GM12878 (cell line): Measurements from ENCODE around the gene GPR18. TPM values are rescaled to one million over a fixed set of nuclear protein-coding genes. Genes with fewer than 3 reads are reported as not detected.

Source experiments
- ATAC-seq: fragments of 200-7000 bp; cut with Tn5 transposase; 3 replicates; pipeline ENCODE4 v1.9.1; 2020; ENCODE audit warnings: mild to moderate bottlenecking, moderate library complexity
- BruUV-seq: library from RNA; stranded (reverse); fragments of 400-500 nt; replicated peaks from 2 replicates; lab custom pipeline; 2021; lab: Mats Ljungman, UMichigan
- CTCF ChIA-PET: fragments of 300-600 bp; sonication (Branson Sonifier 250); formaldehyde crosslinking; extraction: SDS; loops from one replicate; lab custom pipeline; 2021; ENCODE audit warnings: inconsistent platforms; lab: Yijun Ruan, JAX
- POLR2A ChIA-PET: fragments of 350-600 bp; formaldehyde crosslinking; extraction: SDS; loops from one replicate; lab custom pipeline; 2021; ENCODE audit warnings: inconsistent platforms; lab: Charles Lee
- RAD21 ChIA-PET: fragments of 300-600 bp; sonication (Branson Sonifier 250); formaldehyde crosslinking; loops from one replicate; lab custom pipeline; 2023; ENCODE audit warnings: antibody characterized with exemption; ENCODE audit not compliant: unreplicated experiment; lab: Charles Lee
- SMC1A ChIA-PET: fragments of 300-600 bp; sonication (Branson Sonifier 250); formaldehyde crosslinking; loops from one replicate; lab custom pipeline; 2023; ENCODE audit not compliant: unreplicated experiment, uncharacterized antibody; lab: Charles Lee
- DNase-seq: peaks from one replicate; pipeline ENCODE4 v3.0.0-alpha.2; 2011; ENCODE audit warnings: low read depth, low spot score
- FAIRE-seq: peaks from 3 replicates; lab custom pipeline; 2011; peaks lifted over from hg19 to GRCh38; lab: Jason Lieb, UNC
- H2AFZ ChIP-seq: 2 replicates; pipeline ENCODE4 v1.6.0; 2011; ENCODE audit warnings: low read depth, low read length, control low read depth; ENCODE audit not compliant: control insufficient read depth
- H3K27ac ChIP-seq: 2 replicates; pipeline ENCODE4 v1.5.1; 2011; ENCODE audit warnings: control low read depth; ENCODE audit not compliant: control insufficient read depth, insufficient read depth
- H3K27me3 ChIP-seq, 2 experiments: replicated peaks in 1 of 2; 2 replicates each; pipeline versions ENCODE4 v1.6.0 to v1.6.1; 2011; ENCODE audit warnings: low read length in 1 of 2; ENCODE audit not compliant: control insufficient read depth in 2 of 2, insufficient read depth in 2 of 2
- H3K36me3 ChIP-seq, 2 experiments: 2 replicates each; pipeline ENCODE4 v1.5.1; 2011; ENCODE audit warnings: low read length in 1 of 2; ENCODE audit not compliant: control insufficient read depth in 2 of 2, insufficient read depth in 2 of 2
- H3K4me1 ChIP-seq: 2 replicates; pipeline ENCODE4 v1.6.1; 2011; ENCODE audit warnings: mild to moderate bottlenecking, low read length, moderate library complexity, mixed read lengths; ENCODE audit not compliant: control insufficient read depth, insufficient read depth
- H3K4me2 ChIP-seq: 2 replicates; pipeline ENCODE4 v1.6.0; 2011; ENCODE audit warnings: control low read depth; ENCODE audit not compliant: control insufficient read depth, insufficient read depth
- H3K4me3 ChIP-seq: fragments of 200-600 bp; sonication (generic); 2 replicates; pipeline ENCODE4 v1.5.1; 2016
- H3K79me2 ChIP-seq: 2 replicates; pipeline ENCODE4 v1.6.0; 2011; ENCODE audit warnings: low read length; ENCODE audit not compliant: control insufficient read depth, insufficient read depth
- H3K9ac ChIP-seq: 2 replicates; pipeline ENCODE4 v1.8.0; 2011; ENCODE audit warnings: low read length, control low read depth, mixed read lengths; ENCODE audit not compliant: control insufficient read depth, insufficient read depth
- H3K9me3 ChIP-seq: replicated peaks from 3 replicates; pipeline ENCODE4 v1.5.1; 2011; ENCODE audit warnings: mild to moderate bottlenecking, low read length; ENCODE audit not compliant: control insufficient read depth, insufficient read depth
- H4K20me1 ChIP-seq: 2 replicates; pipeline ENCODE4 v1.6.0; 2011; ENCODE audit not compliant: control insufficient read depth, insufficient read depth
- BHLHE40 ChIP-seq, 2 experiments: fragments of 450-650 bp in 1 of 2; IDR thresholded peaks; 2 replicates each; pipeline ENCODE4 v1.6.1; 2011 to 2017; ENCODE audit warnings: low read depth in 2 of 2, borderline replicate concordance in 1 of 2, improper control_type of control experiment in 1 of 2, low read length in 1 of 2, mild to moderate bottlenecking in 1 of 2
- BMI1 ChIP-seq: fragments of 450-650 bp; IDR thresholded peaks from 2 replicates; pipeline ENCODE4 v1.6.1; 2016; ENCODE audit warnings: mild to moderate bottlenecking, moderate library complexity, borderline replicate concordance
- CBFB ChIP-seq: IDR thresholded peaks from 2 replicates; pipeline ENCODE4 v1.6.1; 2016; ENCODE audit warnings: antibody characterized with exemption, low read depth
- CREB1 ChIP-seq: IDR thresholded peaks from 2 replicates; pipeline ENCODE4 v1.6.1; 2012; ENCODE audit warnings: low read depth, mild to moderate bottlenecking, inconsistent platforms
- CREM ChIP-seq: IDR thresholded peaks from 2 replicates; pipeline ENCODE4 v1.6.1; 2014; ENCODE audit warnings: antibody characterized with exemption, low read depth
- EED ChIP-seq: sonication (generic); IDR thresholded peaks from 2 replicates; pipeline ENCODE4 v1.6.1; 2016; ENCODE audit warnings: antibody characterized with exemption, low read depth
- ELK1 ChIP-seq: IDR thresholded peaks from 2 replicates; pipeline ENCODE4 v1.6.1; 2012; ENCODE audit warnings: low read depth, low read length, improper control_type of control experiment
- IRF4 ChIP-seq: IDR thresholded peaks from 2 replicates; pipeline ENCODE4 v1.6.1; 2011; ENCODE audit warnings: low read depth, low read length
- JUND ChIP-seq: IDR thresholded peaks from 2 replicates; pipeline ENCODE4 v1.6.1; 2012; ENCODE audit warnings: low read depth, mild to moderate bottlenecking, low read length, improper control_type of control experiment, moderate library complexity
- MEF2B ChIP-seq: fragments of 450-650 bp; IDR thresholded peaks from 2 replicates; pipeline ENCODE4 v1.6.1; 2018; ENCODE audit warnings: mild to moderate bottlenecking, moderate library complexity; ENCODE audit not compliant: partially characterized antibody, poor library complexity, severe bottlenecking
- MTA2 ChIP-seq: fragments of 450-650 bp; IDR thresholded peaks from 2 replicates; pipeline ENCODE4 v1.6.1; 2016; ENCODE audit warnings: low read depth, mild to moderate bottlenecking, moderate library complexity
- NFIC ChIP-seq: IDR thresholded peaks from 2 replicates; pipeline ENCODE4 v1.6.1; 2012; ENCODE audit warnings: low read depth, mild to moderate bottlenecking, inconsistent platforms, low read length, moderate library complexity
- NR2F1 ChIP-seq: fragments of 450-650 bp; conservative IDR thresholded peaks from 2 replicates; pipeline ENCODE4 v1.6.1; 2017; ENCODE audit warnings: mild to moderate bottlenecking
- PAX8 ChIP-seq: fragments of 450-650 bp; IDR thresholded peaks from 2 replicates; pipeline ENCODE4 v1.6.1; 2017; ENCODE audit warnings: mild to moderate bottlenecking, moderate library complexity
- POU2F2 ChIP-seq: IDR thresholded peaks from 3 replicates; pipeline ENCODE4 v1.6.1; 2011; ENCODE audit warnings: low read depth, mild to moderate bottlenecking, low read length, borderline replicate concordance
- RCOR1 ChIP-seq: conservative IDR thresholded peaks from 2 replicates; pipeline ENCODE4 v1.6.1; 2012; ENCODE audit warnings: low read depth, low read length, improper control_type of control experiment
- RUNX3 ChIP-seq: IDR thresholded peaks from 2 replicates; pipeline ENCODE4 v1.6.1; 2012; ENCODE audit warnings: low read length, inconsistent platforms
- SMC3 ChIP-seq: IDR thresholded peaks from 2 replicates; pipeline ENCODE4 v1.6.1; 2011; ENCODE audit warnings: low read length, improper control_type of control experiment, borderline replicate concordance
- TCF3 ChIP-seq: IDR thresholded peaks from 2 replicates; pipeline ENCODE4 v1.6.1; 2012; ENCODE audit warnings: low read depth, mild to moderate bottlenecking, low read length, borderline replicate concordance; ENCODE audit not compliant: insufficient read depth
- ZNF384 ChIP-seq: IDR thresholded peaks from 2 replicates; pipeline ENCODE4 v1.6.1; 2012; ENCODE audit warnings: low read depth, mild to moderate bottlenecking, low read length, improper control_type of control experiment, borderline replicate concordance
- WGBS: methylation state at CpG from one replicate; pipeline ENCODE4 v1.1.6; 2016; ENCODE audit warnings: low lambda C conversion rate; ENCODE audit not compliant: insufficient replicate concordance, insufficient coverage; ENCODE audit errors: missing lambda C conversion rate; 5-methylcytosine and 5-hydroxymethylcytosine counted together
- in situ Hi-C: fragments of 300-500 bp; cut with MboI; formaldehyde crosslinking; loops from 9 replicates; pipeline ENCODE4 v1.14.3; 2018; ENCODE audit warnings: mixed read lengths
- intact Hi-C: fragments of 100-400 bp; cut with micrococcal nuclease; formaldehyde crosslinking; loops from one replicate; pipeline ENCODE4 v1.14.2; 2022; ENCODE audit not compliant: unreplicated experiment
- polyA plus RNA-seq, 11 experiments: library from polyadenylated mRNA; depleted of rRNA in 4 of 11; unstranded in 6 of 11; stranded (reverse) in 5 of 11; fragments of >200 nt; fragmentation: Nextera tagmentation in 4 of 11; fragmentation: Illumina TruSeq in 1 of 11; extraction: Ambion mirVana in 4 of 11; extraction: Trizol in 1 of 11; gene quantifications; 1 replicate in 1 of 11; 2 replicates in 10 of 11; pipeline versions ENCODE4 v1.2.1 to v1.2.3, GENCODE V29; 2011 to 2016; ENCODE audit warnings: inconsistent platforms in 2 of 11, missing spikeins in 2 of 11, low read depth in 1 of 11
- total RNA-seq, 4 experiments: library from RNA; depleted of rRNA in 3 of 4; stranded (reverse); fragments of >200 nt in 3 of 4; fragmentation: Illumina TruSeq in 1 of 4; extraction: Trizol in 1 of 4; gene quantifications; 2 replicates each; pipeline versions ENCODE4 v1.2.1 to v1.2.3, GENCODE V29; 2013 to 2021
- TF ChIP-seq, protein P1 (sequence below): fragments of 450-650 bp; IDR thresholded peaks from 2 replicates; pipeline ENCODE4 v1.6.1; 2016; ENCODE audit warnings: mild to moderate bottlenecking
- TF ChIP-seq, protein P2 (sequence below): fragments of 450-650 bp; IDR thresholded peaks from 2 replicates; pipeline ENCODE4 v1.6.1; 2016; ENCODE audit warnings: mild to moderate bottlenecking

GPR18 gene
- total and polyA plus RNA-seq, 10 of the 15 experiments (the other 5 are each of a cell fraction or from before 2014, with no cell fraction given) = 3.3 to 12.9 (median 5.2) TPM

- peak; percentile 13 for FAIRE-seq
- TF ChIP-seq RUNX3 = peak; percentile 81
- TF ChIP-seq MEF2B = peak; percentile 69
- peak; percentile 60; the same call in 1 of the 2 replicates for TF ChIP-seq CREM
- TF ChIP-seq ELK1 = no peak
- peak; percentile 91 for TF ChIP-seq IRF4
- no peak for TF ChIP-seq CREB1
- peak; percentile 23 to 65; a peak in 3 of 4 replicates for TF ChIP-seq BHLHE40 (IDR thresholded peaks at IDR 0.05; ENCODE audit: borderline replicate concordance in 1 of 2, low read depth in 2 of 2, low read length in 1 of 2)
- TF ChIP-seq POU2F2 = peak; percentile 92
- TF ChIP-seq CBFB = 0 out of 2 replicates have a peak, but pooled peaks have one; percentile 24
- 0 out of 2 replicates have a peak, but pooled peaks have one; percentile 91 for TF ChIP-seq RCOR1
- peak; percentile 67; the same call in 1 of the 2 replicates for TF ChIP-seq ZNF384
- no peak for TF ChIP-seq EED
- peak; percentile 56; the same call in 1 of the 2 replicates for TF ChIP-seq BMI1
- 0 out of 2 replicates have a peak, but pooled peaks have one; percentile 15 for TF ChIP-seq TCF3
- peak; percentile 54 for TF ChIP-seq NFIC
- peak; percentile 80; the same call in 1 of the 2 replicates for TF ChIP-seq MTA2
- TF ChIP-seq, protein P1, sequence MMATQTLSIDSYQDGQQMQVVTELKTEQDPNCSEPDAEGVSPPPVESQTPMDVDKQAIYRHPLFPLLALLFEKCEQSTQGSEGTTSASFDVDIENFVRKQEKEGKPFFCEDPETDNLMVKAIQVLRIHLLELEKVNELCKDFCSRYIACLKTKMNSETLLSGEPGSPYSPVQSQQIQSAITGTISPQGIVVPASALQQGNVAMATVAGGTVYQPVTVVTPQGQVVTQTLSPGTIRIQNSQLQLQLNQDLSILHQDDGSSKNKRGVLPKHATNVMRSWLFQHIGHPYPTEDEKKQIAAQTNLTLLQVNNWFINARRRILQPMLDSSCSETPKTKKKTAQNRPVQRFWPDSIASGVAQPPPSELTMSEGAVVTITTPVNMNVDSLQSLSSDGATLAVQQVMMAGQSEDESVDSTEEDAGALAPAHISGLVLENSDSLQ = no peak
- peak; percentile 2; the same call in 1 of the 2 replicates for TF ChIP-seq SMC3
- TF ChIP-seq JUND = no peak
- TF ChIP-seq, protein P2, sequence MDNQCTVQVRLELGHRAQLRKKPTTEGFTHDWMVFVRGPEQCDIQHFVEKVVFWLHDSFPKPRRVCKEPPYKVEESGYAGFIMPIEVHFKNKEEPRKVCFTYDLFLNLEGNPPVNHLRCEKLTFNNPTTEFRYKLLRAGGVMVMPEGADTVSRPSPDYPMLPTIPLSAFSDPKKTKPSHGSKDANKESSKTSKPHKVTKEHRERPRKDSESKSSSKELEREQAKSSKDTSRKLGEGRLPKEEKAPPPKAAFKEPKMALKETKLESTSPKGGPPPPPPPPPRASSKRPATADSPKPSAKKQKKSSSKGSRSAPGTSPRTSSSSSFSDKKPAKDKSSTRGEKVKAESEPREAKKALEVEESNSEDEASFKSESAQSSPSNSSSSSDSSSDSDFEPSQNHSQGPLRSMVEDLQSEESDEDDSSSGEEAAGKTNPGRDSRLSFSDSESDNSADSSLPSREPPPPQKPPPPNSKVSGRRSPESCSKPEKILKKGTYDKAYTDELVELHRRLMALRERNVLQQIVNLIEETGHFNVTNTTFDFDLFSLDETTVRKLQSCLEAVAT = no peak
- no peak for TF ChIP-seq PAX8
- TF ChIP-seq NR2F1 = 0 out of 2 replicates have a peak, but pooled peaks have one; percentile 47
These were observed 767 bp upstream of the GPR18 start for GRCh38 chr13:99258946-99259345.

More at GRCh38 chr13:99258946-99259345, 767 bp upstream of the GPR18 start:
- ATAC-seq (peak; percentile 83), DNase-seq (no peak)
- no peak overlapping the region for H3K9ac ChIP-seq
- SMC1A ChIA-PET = interaction anchor here (0.5 to 4.4 kb wide), 17 partner anchors 11 to 82 kb away, joined by 3 to 58 read pairs (median 7); partner anchors contain the start of gene UBAC2
- peaks cover 2% of the 10 kb centered on the region for H3K79me2 ChIP-seq
- H3K36me3 ChIP-seq = peaks cover 5 to 8% of the 10 kb centered on the region in 2 experiments; a peak in 3 of 4 replicates
- in situ Hi-C loops = no loop called here
- no peak overlapping the region for H3K27ac ChIP-seq
- H3K9me3 ChIP-seq = no peaks in the 10 kb centered on the region
- RAD21 ChIA-PET = interaction anchor here (1.0 to 4.3 kb wide), 15 partner anchors 11 to 82 kb away, joined by 4 to 37 read pairs (median 6); partner anchors contain the start of gene UBAC2
- CTCF ChIA-PET = interaction anchor here (0.7 to 5.1 kb wide), 13 partner anchors 10 to 178 kb away, joined by 3 to 56 read pairs (median 4); partner anchors contain the start of gene UBAC2
- POLR2A ChIA-PET = interaction anchor here (0.5 to 2.0 kb wide), 3 partner anchors 28 to 58 kb away, joined by 4 to 12 read pairs (median 6); partner anchors contain the start of gene UBAC2
- peak overlapping the region; percentile 31 for H3K4me2 ChIP-seq
- intact Hi-C loops = loop anchor here (1.0 to 2.0 kb wide), 3 partner anchors 30 to 58 kb away; no protein-coding TSS in a partner anchor
- WGBS = 1% methylated on average over 3 of the region's 3 CpGs
- H3K4me3 ChIP-seq = 0 out of 2 replicates have a peak overlapping the region, but pooled peaks have one; percentile 31
- no peak overlapping the region for H2AFZ ChIP-seq
- BruUV-seq = no TSS peak
- H3K4me1 ChIP-seq = peaks cover 21% of the 10 kb centered on the region
- no peaks in the 10 kb centered on the region for H4K20me1 ChIP-seq
- H3K27me3 ChIP-seq = no peaks in the 10 kb centered on the region
